ENCODE results near the gene CACFD1. TPM values are rescaled to one million over a fixed set of nuclear protein-coding genes. Genes with fewer than 3 reads are reported as not detected.

Gene CACFD1
- polyA plus RNA-seq, 1 experiment, result 9.2 TPM

DNA sequence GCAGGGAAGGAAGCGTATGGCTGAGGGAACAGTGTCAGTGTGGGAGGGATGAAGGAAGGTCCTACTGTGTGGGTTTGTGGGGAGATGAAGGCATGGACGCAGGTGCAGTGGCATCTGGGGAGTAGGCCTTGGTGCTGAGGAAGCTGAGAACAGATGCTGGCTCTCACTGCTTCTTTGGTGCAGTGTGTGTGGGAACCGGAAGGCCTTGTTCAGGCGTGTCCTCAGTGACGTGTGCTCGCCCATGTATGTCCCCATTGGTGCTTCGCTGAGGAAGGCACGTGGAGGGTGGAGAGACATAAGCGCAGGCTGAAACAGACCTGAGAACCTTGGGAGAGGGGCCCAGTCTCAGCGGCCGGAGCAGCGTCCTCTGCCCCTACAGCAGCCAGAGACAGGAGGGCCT lies 18.9 kb upstream of the CACFD1 start:
- H3K9me3 ChIP-seq (ENCODE audit: control insufficient read depth, insufficient read depth, low read length), result no peaks in the 10 kb centered on the region; the same call in 1 of the 2 replicates
- DNase-seq (ENCODE audit: low read depth, low spot score), result no peak
- no peak overlapping the region for H3K4me3 ChIP-seq (ENCODE audit: low read depth, low read length)
- TF ChIP-seq CTCF (IDR thresholded peaks at IDR 0.05; ENCODE audit: low read depth, low read length), result no peak
- ChIA-PET POLR2A (no interaction called here), CTCF (no interaction called here)
- no peak overlapping the region for H3K27ac ChIP-seq (ENCODE audit: low read depth, low read length)
- peaks cover 45% of the 10 kb centered on the region for H3K27me3 ChIP-seq (ENCODE audit: control insufficient read depth, insufficient read depth, low read length)

DNA sequence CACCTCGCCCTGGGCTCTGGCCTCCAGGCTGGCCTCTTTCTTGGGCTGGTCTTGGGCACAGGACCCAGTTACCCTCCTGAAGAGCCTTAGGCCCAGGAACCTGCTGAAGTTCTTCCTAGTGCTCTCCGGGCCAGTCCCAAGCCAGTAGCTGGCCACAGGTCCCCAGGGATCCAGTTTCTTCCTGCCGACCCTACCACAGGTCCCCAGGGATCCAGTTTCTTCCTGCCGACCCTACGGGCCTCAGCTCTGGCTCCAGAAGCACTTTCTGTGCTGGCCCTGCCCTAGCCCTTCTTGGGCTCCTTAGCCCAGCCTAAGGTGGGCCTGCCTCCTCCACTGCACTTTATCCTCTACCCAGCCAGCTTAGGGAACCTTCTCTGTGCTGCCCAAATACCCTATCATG lies 18.2 kb upstream of the CACFD1 start:
- H3K4me3 ChIP-seq (ENCODE audit: low read depth, low read length), result no peak overlapping the region
- DNase-seq (ENCODE audit: low read depth, low spot score), result no peak
- peaks cover 48% of the 10 kb centered on the region for H3K27me3 ChIP-seq (ENCODE audit: control insufficient read depth, insufficient read depth, low read length)
- no peaks in the 10 kb centered on the region; the same call in 1 of the 2 replicates for H3K9me3 ChIP-seq (ENCODE audit: control insufficient read depth, insufficient read depth, low read length)
- ChIA-PET POLR2A (no interaction called here), CTCF (no interaction called here)
- no peak for TF ChIP-seq CTCF (IDR thresholded peaks at IDR 0.05; ENCODE audit: low read depth, low read length)
- no peak overlapping the region for H3K27ac ChIP-seq (ENCODE audit: low read depth, low read length)

DNA sequence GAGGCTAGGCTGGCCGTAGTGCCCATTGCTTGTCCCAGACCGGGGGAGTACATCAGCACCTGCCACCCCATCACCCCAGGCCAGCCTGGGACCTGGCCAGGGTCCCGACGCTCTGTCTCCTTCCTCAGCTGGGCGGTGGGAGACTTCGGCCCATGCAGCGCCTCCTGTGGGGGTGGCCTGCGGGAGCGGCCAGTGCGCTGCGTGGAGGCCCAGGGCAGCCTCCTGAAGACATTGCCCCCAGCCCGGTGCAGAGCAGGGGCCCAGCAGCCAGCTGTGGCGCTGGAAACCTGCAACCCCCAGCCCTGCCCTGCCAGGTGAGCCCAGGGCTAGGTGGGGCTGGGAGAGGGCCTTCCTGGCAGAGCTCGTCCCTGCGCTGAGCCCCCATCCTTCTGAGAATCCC lies 16.5 kb upstream of the CACFD1 start:
- CTCF ChIA-PET, result no interaction called here
- no peak for TF ChIP-seq CTCF (IDR thresholded peaks at IDR 0.05; ENCODE audit: low read depth, low read length)
- H3K4me3 ChIP-seq (ENCODE audit: low read depth, low read length), result no peak overlapping the region
- peaks cover 43% of the 10 kb centered on the region for H3K27me3 ChIP-seq (ENCODE audit: control insufficient read depth, insufficient read depth, low read length)
- no peak overlapping the region for H3K27ac ChIP-seq (ENCODE audit: low read depth, low read length)
- POLR2A ChIA-PET, result no interaction called here
- DNase-seq (ENCODE audit: low read depth, low spot score), result no peak
- H3K9me3 ChIP-seq (ENCODE audit: control insufficient read depth, insufficient read depth, low read length), result no peaks in the 10 kb centered on the region; the same call in 1 of the 2 replicates

GRCh38 chr9:133443982-133444381 lies 15.8 kb upstream of the CACFD1 start:
- Histone ChIP-seq H3K9me3 (ENCODE audit: control insufficient read depth, insufficient read depth, low read length) (no peaks in the 10 kb centered on the region; the same call in 1 of the 2 replicates), H3K27ac (ENCODE audit: low read depth, low read length) (no peak overlapping the region), H3K27me3 (ENCODE audit: control insufficient read depth, insufficient read depth, low read length) (peaks cover 43% of the 10 kb centered on the region), H3K4me3 (ENCODE audit: low read depth, low read length) (no peak overlapping the region)
- CTCF ChIA-PET, result interaction anchor here (1.6 kb wide), 1 partner anchor 15 kb away, joined by 3 read pairs; no protein-coding TSS in a partner anchor
- DNase-seq (ENCODE audit: low read depth, low spot score), result no peak
- POLR2A ChIA-PET, result no interaction called here
- no peak for TF ChIP-seq CTCF (IDR thresholded peaks at IDR 0.05; ENCODE audit: low read depth, low read length)

- Histone ChIP-seq H3K27ac (ENCODE audit: low read depth, low read length) (no peak overlapping the region), H3K9me3 (ENCODE audit: control insufficient read depth, insufficient read depth, low read length) (no peaks in the 10 kb centered on the region; the same call in 1 of the 2 replicates), H3K4me3 (ENCODE audit: low read depth, low read length) (no peak overlapping the region), H3K27me3 (ENCODE audit: control insufficient read depth, insufficient read depth, low read length) (peaks cover 32% of the 10 kb centered on the region)
- no peak for DNase-seq (ENCODE audit: low read depth, low spot score)
- ChIA-PET POLR2A (interaction anchor here (0.7 kb wide), 1 partner anchor 10 kb away, joined by 4 read pairs; no protein-coding TSS in a partner anchor), CTCF (interaction anchor here (0.6 to 1.6 kb wide), 2 partner anchors 14 to 18 kb away, joined by 3 read pairs; no protein-coding TSS in a partner anchor)
- TF ChIP-seq CTCF (IDR thresholded peaks at IDR 0.05; ENCODE audit: low read depth, low read length), result no peak
These were observed 14.3 kb upstream of the CACFD1 start for GRCh38 chr9:133445293-133445969.
